ENCODE data around the gene NEURL3. TPM values are rescaled to one million over a fixed set of nuclear protein-coding genes. Genes with fewer than 3 reads are reported as not detected.

Gene NEURL3
- total RNA-seq, 1 experiment from 2014 or later: 4.2 TPM

- H3K9me3 ChIP-seq: peaks cover 6% of the 10 kb centered on the region; the same call in 1 of the 2 replicates
- Mint-ChIP-seq H3K4me3 (ENCODE audit: unreplicated experiment) (no peak overlapping the region), H3K9me3 (ENCODE audit: unreplicated experiment) (no peaks in the 10 kb centered on the region), H3K4me1 (ENCODE audit: low read depth, unreplicated experiment) (no peaks in the 10 kb centered on the region), H3K27me3 (ENCODE audit: insufficient read depth, unreplicated experiment) (no peaks in the 10 kb centered on the region), H3K27ac (ENCODE audit: unreplicated experiment) (no peak overlapping the region), H3K36me3 (ENCODE audit: insufficient read depth, unreplicated experiment) (no peaks in the 10 kb centered on the region)
- CTCF ChIA-PET: interaction anchor here (1.0 kb wide), 1 partner anchor 12 kb away, joined by 3 read pairs; no protein-coding TSS in a partner anchor
- no peaks in the 10 kb centered on the region for H3K27me3 ChIP-seq (replicated peaks; ENCODE audit: control insufficient read depth, insufficient read depth, low read length)
- TF ChIP-seq CTCF (IDR thresholded peaks at IDR 0.05; ENCODE audit: insufficient read depth in 1 of 2, low read depth in 1 of 2, low read length in 1 of 2, severe bottlenecking in 1 of 2, unreplicated experiment in 1 of 2): no peak
- no TSS peak for BruUV-seq (replicated peaks)
- peaks cover 5% of the 10 kb centered on the region for H3K4me1 ChIP-seq
- H3K36me3 ChIP-seq (ENCODE audit: control insufficient read depth, insufficient read depth, low read length): no peaks in the 10 kb centered on the region
- intact Hi-C loops (cut with micrococcal nuclease; ENCODE audit: unreplicated experiment): no loop called here
- H3K4me3 ChIP-seq (ENCODE audit: low read depth, low read length): no peak overlapping the region
- no peak for DNase-seq
- POLR2A ChIA-PET: no interaction called here
Observed at GRCh38 chr2:96542357-96542977, 37.3 kb upstream of the NEURL3 start.

- no peaks in the 10 kb centered on the region for H3K9me3 Mint-ChIP-seq (ENCODE audit: unreplicated experiment)
- no peak overlapping the region for H3K4me3 Mint-ChIP-seq (ENCODE audit: unreplicated experiment)
- H3K4me1 ChIP-seq: peaks cover 7% of the 10 kb centered on the region
- CTCF ChIA-PET: no interaction called here
- no peak for DNase-seq
- no peaks in the 10 kb centered on the region for H3K27me3 ChIP-seq (replicated peaks; ENCODE audit: control insufficient read depth, insufficient read depth, low read length)
- H3K9me3 ChIP-seq: peaks cover 6% of the 10 kb centered on the region; the same call in 1 of the 2 replicates
- no peaks in the 10 kb centered on the region for H3K4me1 Mint-ChIP-seq (ENCODE audit: low read depth, unreplicated experiment)
- TF ChIP-seq CTCF (IDR thresholded peaks at IDR 0.05; ENCODE audit: insufficient read depth in 1 of 2, low read depth in 1 of 2, low read length in 1 of 2, severe bottlenecking in 1 of 2, unreplicated experiment in 1 of 2): no peak
- H3K4me3 ChIP-seq (ENCODE audit: low read depth, low read length): no peak overlapping the region
- no peaks in the 10 kb centered on the region for H3K36me3 Mint-ChIP-seq (ENCODE audit: insufficient read depth, unreplicated experiment)
- no peak overlapping the region for H3K27ac Mint-ChIP-seq (ENCODE audit: unreplicated experiment)
- no peaks in the 10 kb centered on the region for H3K36me3 ChIP-seq (ENCODE audit: control insufficient read depth, insufficient read depth, low read length)
- POLR2A ChIA-PET: no interaction called here
- no TSS peak for BruUV-seq (replicated peaks)
- intact Hi-C loops (cut with micrococcal nuclease; ENCODE audit: unreplicated experiment): no loop called here
- no peaks in the 10 kb centered on the region for H3K27me3 Mint-ChIP-seq (ENCODE audit: insufficient read depth, unreplicated experiment)
Observed at GRCh38 chr2:96541398-96542152, 36.4 kb upstream of the NEURL3 start.

GRCh38 chr2:96540136-96540535 is 35.0 kb upstream of the NEURL3 start:
- H3K4me1 Mint-ChIP-seq (ENCODE audit: low read depth, unreplicated experiment): no peaks in the 10 kb centered on the region
- intact Hi-C loops (cut with micrococcal nuclease; ENCODE audit: unreplicated experiment): no loop called here
- no peak overlapping the region for H3K27ac Mint-ChIP-seq (ENCODE audit: unreplicated experiment)
- no peaks in the 10 kb centered on the region for H3K9me3 Mint-ChIP-seq (ENCODE audit: unreplicated experiment)
- Histone ChIP-seq H3K9me3 (no peaks in the 10 kb centered on the region), H3K4me1 (peaks cover 7% of the 10 kb centered on the region), H3K4me3 (ENCODE audit: low read depth, low read length) (no peak overlapping the region), H3K27me3 (replicated peaks; ENCODE audit: control insufficient read depth, insufficient read depth, low read length) (no peaks in the 10 kb centered on the region), H3K36me3 (ENCODE audit: control insufficient read depth, insufficient read depth, low read length) (no peaks in the 10 kb centered on the region)
- no TSS peak for BruUV-seq (replicated peaks)
- ChIA-PET POLR2A (no interaction called here), CTCF (interaction anchor here (0.7 to 1.3 kb wide), 2 partner anchors 14 to 21 kb away, joined by 3 read pairs; no protein-coding TSS in a partner anchor)
- no peaks in the 10 kb centered on the region for H3K27me3 Mint-ChIP-seq (ENCODE audit: insufficient read depth, unreplicated experiment)
- no peak overlapping the region for H3K4me3 Mint-ChIP-seq (ENCODE audit: unreplicated experiment)
- H3K36me3 Mint-ChIP-seq (ENCODE audit: insufficient read depth, unreplicated experiment): no peaks in the 10 kb centered on the region
- TF ChIP-seq CTCF (IDR thresholded peaks at IDR 0.05; ENCODE audit: insufficient read depth in 1 of 2, low read depth in 1 of 2, low read length in 1 of 2, severe bottlenecking in 1 of 2, unreplicated experiment in 1 of 2): no peak
- no peak for DNase-seq
